Keratinocyte (primary cell): Measurements from ENCODE around the gene SCFD2. TPM values are rescaled to one million over a fixed set of nuclear protein-coding genes. Genes with fewer than 3 reads are reported as not detected.
"Not testable (repeated sequence)": the region's sequence is repeated elsewhere in the genome, so short reads cannot be mapped to it uniquely, and the experiment has no call there.

ENCODE experiments used
- DNase-seq: peaks from one replicate; pipeline ENCODE4 v3.0.0-alpha.2; 2011; ENCODE audit warnings: low read depth, missing footprints, low spot score
- FAIRE-seq: peaks from 2 replicates; lab custom pipeline; 2011; peaks lifted over from hg19 to GRCh38; lab: Jason Lieb, UNC
- H2AFZ ChIP-seq: 2 replicates; pipeline ENCODE4 v1.6.0; 2012; ENCODE audit warnings: low read length, control low read depth, inconsistent platforms; ENCODE audit not compliant: control insufficient read depth
- H3K27ac ChIP-seq: 2 replicates; pipeline ENCODE4 v1.5.1; 2011; ENCODE audit warnings: low read length; ENCODE audit not compliant: control insufficient read depth, insufficient read depth
- H3K27me3 ChIP-seq: 3 replicates; pipeline ENCODE4 v1.6.0; 2011; ENCODE audit warnings: low read length; ENCODE audit not compliant: control insufficient read depth, insufficient read depth; ENCODE audit errors: extremely low read depth
- H3K36me3 ChIP-seq, 2 experiments: 2 replicates in 1 of 2; 3 replicates in 1 of 2; pipeline ENCODE4 v1.5.1; 2011; ENCODE audit warnings: low read length in 2 of 2, mild to moderate bottlenecking in 1 of 2; ENCODE audit not compliant: control insufficient read depth in 2 of 2, insufficient read depth in 2 of 2; ENCODE audit errors: extremely low read depth in 1 of 2
- H3K4me1 ChIP-seq: 3 replicates; pipeline ENCODE4 v1.5.1; 2011; ENCODE audit warnings: low read length; ENCODE audit not compliant: control insufficient read depth, insufficient read depth; ENCODE audit errors: extremely low read depth
- H3K4me2 ChIP-seq: 3 replicates; pipeline ENCODE4 v1.6.0; 2011; ENCODE audit warnings: low read depth, low read length; ENCODE audit not compliant: control insufficient read depth, insufficient read depth; ENCODE audit errors: extremely low read depth
- H3K4me3 ChIP-seq, 3 experiments: fragments of 200-600 bp in 1 of 3; sonication (generic) in 1 of 3; 2 replicates in 2 of 3; 3 replicates in 1 of 3; pipeline ENCODE4 v1.5.1; 2011 to 2016; ENCODE audit warnings: low read length in 3 of 3, mild to moderate bottlenecking in 3 of 3, control low read depth in 2 of 3, inconsistent platforms in 1 of 3, low read depth in 1 of 3, mixed read lengths in 1 of 3, mixed run types in 1 of 3, moderate library complexity in 1 of 3; ENCODE audit not compliant: control insufficient read depth in 2 of 3, insufficient read depth in 2 of 3; ENCODE audit errors: extremely low read depth in 1 of 3
- H3K79me2 ChIP-seq: 2 replicates; pipeline ENCODE4 v1.6.0; 2012; ENCODE audit warnings: low read length; ENCODE audit not compliant: control insufficient read depth, insufficient read depth
- H3K9ac ChIP-seq: 3 replicates; pipeline ENCODE4 v1.6.0; 2011; ENCODE audit warnings: low read length; ENCODE audit not compliant: control insufficient read depth, insufficient read depth; ENCODE audit errors: extremely low read depth
- H3K9me1 ChIP-seq: 3 replicates; pipeline ENCODE4 v1.6.0; 2011; ENCODE audit warnings: low read length; ENCODE audit not compliant: control insufficient read depth, insufficient read depth; ENCODE audit errors: extremely low read depth
- H3K9me3 ChIP-seq: 2 replicates; pipeline ENCODE4 v1.5.1; 2012; ENCODE audit warnings: low read depth, low read length; ENCODE audit not compliant: control insufficient read depth
- H4K20me1 ChIP-seq: 3 replicates; pipeline ENCODE4 v1.6.0; 2011; ENCODE audit warnings: low read length; ENCODE audit not compliant: control insufficient read depth, insufficient read depth; ENCODE audit errors: extremely low read depth
- EZH2 ChIP-seq: IDR thresholded peaks from one replicate; pipeline ENCODE4 v1.6.1; 2012; ENCODE audit warnings: inconsistent platforms, mild to moderate bottlenecking, low read length, moderate library complexity
- dilution Hi-C: fragments of 300-500 bp; cut with MboI; formaldehyde crosslinking; loops from one replicate; pipeline ENCODE4 v1.7.0; 2020; ENCODE audit warnings: low sequenced_read_pairs; ENCODE audit not compliant: extremely low pct_ligation_motif_present
- polyA plus RNA-seq, 5 experiments: library from polyadenylated mRNA; depleted of rRNA in 3 of 5; stranded (reverse) in 3 of 5; stranded (forward) in 1 of 5; unstranded in 1 of 5; fragments of >200 nt; gene quantifications; 1 replicate in 1 of 5; 2 replicates in 3 of 5; 3 replicates in 1 of 5; pipeline versions ENCODE4 v1.2.1 to v1.2.3, GENCODE V29; 2011 to 2012; ENCODE audit warnings: missing spikeins in 2 of 5, low read depth in 1 of 5, low replicate concordance in 1 of 5
- TF ChIP-seq, protein P1 (sequence below), 3 experiments: IDR thresholded peaks in 1 of 3; conservative IDR thresholded peaks in 1 of 3; optimal IDR thresholded peaks in 1 of 3; 2 replicates in 2 of 3; 3 replicates in 1 of 3; pipeline versions ENCODE3 to v1.5.1; 2011; ENCODE audit warnings: low read length in 3 of 3, mild to moderate bottlenecking in 3 of 3, moderate library complexity in 2 of 3, control low read depth in 1 of 3, inconsistent platforms in 1 of 3; ENCODE audit not compliant: insufficient read depth in 2 of 3; ENCODE audit errors: extremely low read depth in 1 of 3

SCFD2 gene
- polyA plus RNA-seq, 1 donor (not counting 4 experiments of a cell fraction or from before 2014, with no cell fraction given), result 13.9 TPM

DNA sequence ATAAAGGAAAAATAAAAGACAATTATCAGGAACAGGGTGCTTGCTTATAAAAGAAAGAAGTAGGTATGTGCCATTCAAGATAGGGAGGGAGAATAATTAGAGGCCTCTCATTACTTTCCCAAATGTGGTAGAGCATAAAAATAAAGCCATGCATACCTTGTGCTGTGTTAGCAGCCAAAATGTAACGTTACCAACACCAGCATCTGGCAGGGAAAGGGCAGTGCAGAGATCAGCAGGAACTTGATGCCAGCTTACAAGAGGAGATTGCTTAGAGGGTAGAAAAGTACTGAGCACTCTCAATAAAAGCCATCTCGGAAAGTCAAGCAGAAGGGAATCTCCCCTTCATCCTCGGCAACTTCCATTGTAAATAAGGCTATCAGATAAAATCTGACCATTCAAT, 308.2 kb downstream of the SCFD2 start:
- Histone ChIP-seq H4K20me1 (no peaks in the 10 kb centered on the region), H3K79me2 (no peaks in the 10 kb centered on the region), H3K9me1 (no peaks in the 10 kb centered on the region), H3K4me1 (no peaks in the 10 kb centered on the region), H2AFZ (no peak overlapping the region), H3K9me3 (no peaks in the 10 kb centered on the region), H3K4me3 (no peak overlapping the region), H3K9ac (no peak overlapping the region), H3K27ac (no peak overlapping the region), H3K4me2 (no peak overlapping the region), H3K36me3 (no peaks in the 10 kb centered on the region), H3K27me3 (no peaks in the 10 kb centered on the region)
- FAIRE-seq (no peak), DNase-seq (no peak)
- dilution Hi-C loops, result no loop called here
- no peak for TF ChIP-seq EZH2

GRCh38 chr4:53057108-53057507, 308.8 kb downstream of the SCFD2 start:
- dilution Hi-C loops, H3K4me2 ChIP-seq, H3K79me2 ChIP-seq, H3K27ac ChIP-seq, H2AFZ ChIP-seq, H3K36me3 ChIP-seq, H3K9ac ChIP-seq, H3K9me3 ChIP-seq, H3K9me1 ChIP-seq, H3K4me3 ChIP-seq, FAIRE-seq, H3K4me1 ChIP-seq, H4K20me1 ChIP-seq, DNase-seq, H3K27me3 ChIP-seq: not testable (repeated sequence)

GRCh38 chr4:53055716-53056403, 310.0 kb downstream of the SCFD2 start:
- H3K9me1 ChIP-seq, result no peaks in the 10 kb centered on the region
- no peak overlapping the region for H3K9ac ChIP-seq
- H3K4me3 ChIP-seq, result no peak overlapping the region
- H3K4me2 ChIP-seq, result no peak overlapping the region
- no peak for FAIRE-seq
- DNase-seq, result no peak
- dilution Hi-C loops, result no loop called here
- no peak for TF ChIP-seq EZH2
- TF ChIP-seq, protein P1, sequence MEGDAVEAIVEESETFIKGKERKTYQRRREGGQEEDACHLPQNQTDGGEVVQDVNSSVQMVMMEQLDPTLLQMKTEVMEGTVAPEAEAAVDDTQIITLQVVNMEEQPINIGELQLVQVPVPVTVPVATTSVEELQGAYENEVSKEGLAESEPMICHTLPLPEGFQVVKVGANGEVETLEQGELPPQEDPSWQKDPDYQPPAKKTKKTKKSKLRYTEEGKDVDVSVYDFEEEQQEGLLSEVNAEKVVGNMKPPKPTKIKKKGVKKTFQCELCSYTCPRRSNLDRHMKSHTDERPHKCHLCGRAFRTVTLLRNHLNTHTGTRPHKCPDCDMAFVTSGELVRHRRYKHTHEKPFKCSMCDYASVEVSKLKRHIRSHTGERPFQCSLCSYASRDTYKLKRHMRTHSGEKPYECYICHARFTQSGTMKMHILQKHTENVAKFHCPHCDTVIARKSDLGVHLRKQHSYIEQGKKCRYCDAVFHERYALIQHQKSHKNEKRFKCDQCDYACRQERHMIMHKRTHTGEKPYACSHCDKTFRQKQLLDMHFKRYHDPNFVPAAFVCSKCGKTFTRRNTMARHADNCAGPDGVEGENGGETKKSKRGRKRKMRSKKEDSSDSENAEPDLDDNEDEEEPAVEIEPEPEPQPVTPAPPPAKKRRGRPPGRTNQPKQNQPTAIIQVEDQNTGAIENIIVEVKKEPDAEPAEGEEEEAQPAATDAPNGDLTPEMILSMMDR (optimal IDR thresholded peaks at IDR 0.05 in 1 of 3, IDR thresholded peaks at IDR 0.05 in 1 of 3, conservative IDR thresholded peaks at IDR 0.05 in 1 of 3; ENCODE audit: extremely low read depth in 1 of 3, insufficient read depth in 2 of 3, low read length in 3 of 3), result no peak
- H3K4me1 ChIP-seq, result no peaks in the 10 kb centered on the region
- no peak overlapping the region for H2AFZ ChIP-seq
- H3K27ac ChIP-seq, result no peak overlapping the region
- no peaks in the 10 kb centered on the region for H3K27me3 ChIP-seq
- H4K20me1 ChIP-seq, result no peaks in the 10 kb centered on the region
- H3K79me2 ChIP-seq, result no peaks in the 10 kb centered on the region
- no peaks in the 10 kb centered on the region for H3K36me3 ChIP-seq
- no peaks in the 10 kb centered on the region for H3K9me3 ChIP-seq
